SU-DHL-6 (cell line): ENCODE results near the gene SLC9A9.

Experiments
- CTCF ChIP-seq: fragments of 200-600 bp; sonication (generic); IDR thresholded peaks from one replicate; pipeline ENCODE4 v1.5.1; 2017; ENCODE audit warnings: antibody characterized with exemption, mild to moderate bottlenecking, low read length, moderate library complexity; ENCODE audit not compliant: insufficient read depth, poor library complexity, severe bottlenecking
- EZH2phosphoT487 ChIP-seq: fragments of 200-600 bp; sonication (generic), shearing (Covaris generic); conservative IDR thresholded peaks from 2 replicates; pipeline ENCODE4 v1.6.1; 2018; ENCODE audit warnings: mild to moderate bottlenecking, antibody characterized with exemption, low read length, moderate library complexity, mixed read lengths

GRCh38 chr3:143358155-143358792, 490.0 kb downstream of the SLC9A9 start:
- TF ChIP-seq CTCF (no peak), EZH2phosphoT487 (no peak)
